ENCODE results near the gene LRRC2.

DNA sequence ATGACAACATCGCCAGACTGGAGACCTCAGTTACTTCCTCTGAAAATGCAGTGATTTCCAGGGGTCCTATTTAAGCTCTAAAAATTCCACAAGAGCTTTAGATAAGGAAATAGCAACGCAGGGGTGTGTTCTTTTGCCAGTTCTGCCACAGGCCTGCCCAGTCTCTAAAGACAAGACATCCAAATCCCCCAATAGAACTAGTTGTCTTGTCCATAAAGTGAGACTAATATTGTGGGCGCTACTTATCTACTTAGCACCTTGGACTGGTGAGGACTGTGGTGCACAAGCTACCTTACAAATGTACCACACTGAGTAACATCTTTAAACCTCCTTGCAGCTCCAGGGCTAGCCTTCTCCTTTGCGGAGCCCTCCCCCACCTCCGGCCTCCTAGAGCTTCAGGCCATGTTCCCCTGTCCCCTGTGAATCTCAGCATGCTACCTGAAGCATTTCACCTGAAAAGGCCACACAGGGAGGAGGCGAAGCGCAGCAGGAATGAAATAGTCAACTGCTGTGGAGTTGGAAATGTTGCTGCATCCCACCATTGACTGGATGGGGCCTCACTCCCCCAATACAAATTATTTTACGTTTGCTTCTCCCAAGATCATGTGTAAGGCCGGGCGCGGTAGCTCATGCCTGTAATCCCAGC lies 9.6 kb upstream of the LRRC2 start:
- no peak for TF ChIP-seq POLR2AphosphoS5 (IDR thresholded peaks at IDR 0.05; ENCODE audit: insufficient read depth in 1 of 2, low read depth in 1 of 2)
- TF ChIP-seq CTCF (IDR thresholded peaks at IDR 0.05), result no peak
- TF ChIP-seq POLR2A (IDR thresholded peaks at IDR 0.05), result no peak
